ENCODE measurements around the gene CDH4. TPM values are rescaled to one million over a fixed set of nuclear protein-coding genes. Genes with fewer than 3 reads are reported as not detected.

Gene CDH4
- total and polyA plus RNA-seq, 2 donors (not counting 3 experiments of a cell fraction or from before 2014, with no cell fraction given) = 0.17 to 0.51 TPM

DNA sequence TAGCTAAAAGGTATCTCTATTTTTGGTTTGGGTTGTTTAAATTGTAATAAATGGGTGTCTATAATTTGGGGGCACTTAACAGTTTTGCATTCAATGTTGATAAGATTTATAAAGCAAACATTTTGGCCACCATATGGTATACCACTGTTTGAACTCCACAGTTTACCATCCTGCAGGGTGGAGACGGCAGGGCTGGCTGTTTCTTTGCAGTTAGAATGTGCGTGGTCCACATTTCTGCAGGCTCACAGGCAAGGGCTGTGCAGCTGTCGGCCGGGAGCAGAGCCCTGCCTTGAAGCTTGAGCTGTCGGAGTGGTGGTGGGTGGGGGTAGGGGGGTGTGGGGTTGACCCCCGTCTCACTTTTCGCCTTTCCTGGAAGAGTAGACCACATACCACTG, 135.9 kb downstream of the CDH4 start:
- intact Hi-C loops (cut with micrococcal nuclease) = no loop called here
- H3K27me3 ChIP-seq (ENCODE audit: control insufficient read depth in 2 of 2, insufficient read depth in 2 of 2, low read length in 2 of 2) = no peaks in the 10 kb centered on the region
- TF ChIP-seq POLR2A (IDR thresholded peaks at IDR 0.05; ENCODE audit: low read depth, low read length) (no peak), MYC (IDR thresholded peaks at IDR 0.05; ENCODE audit: low read depth, low read length) (no peak), GATA2 (IDR thresholded peaks at IDR 0.05; ENCODE audit: insufficient read depth, insufficient read length, low read depth, low read length) (no peak), POLR2AphosphoS5 (IDR thresholded peaks at IDR 0.05; ENCODE audit: insufficient read depth, low read depth, low read length) (no peak), EZH2 (IDR thresholded peaks at IDR 0.05; ENCODE audit: borderline replicate concordance, low read depth, low read length, severe bottlenecking) (no peak), JUN (IDR thresholded peaks at IDR 0.05; ENCODE audit: borderline replicate concordance, insufficient read depth, insufficient read length, low read depth) (no peak), FOS (IDR thresholded peaks at IDR 0.05; ENCODE audit: borderline replicate concordance, insufficient read depth, low read length) (no peak)
- TF ChIP-seq, protein P1, sequence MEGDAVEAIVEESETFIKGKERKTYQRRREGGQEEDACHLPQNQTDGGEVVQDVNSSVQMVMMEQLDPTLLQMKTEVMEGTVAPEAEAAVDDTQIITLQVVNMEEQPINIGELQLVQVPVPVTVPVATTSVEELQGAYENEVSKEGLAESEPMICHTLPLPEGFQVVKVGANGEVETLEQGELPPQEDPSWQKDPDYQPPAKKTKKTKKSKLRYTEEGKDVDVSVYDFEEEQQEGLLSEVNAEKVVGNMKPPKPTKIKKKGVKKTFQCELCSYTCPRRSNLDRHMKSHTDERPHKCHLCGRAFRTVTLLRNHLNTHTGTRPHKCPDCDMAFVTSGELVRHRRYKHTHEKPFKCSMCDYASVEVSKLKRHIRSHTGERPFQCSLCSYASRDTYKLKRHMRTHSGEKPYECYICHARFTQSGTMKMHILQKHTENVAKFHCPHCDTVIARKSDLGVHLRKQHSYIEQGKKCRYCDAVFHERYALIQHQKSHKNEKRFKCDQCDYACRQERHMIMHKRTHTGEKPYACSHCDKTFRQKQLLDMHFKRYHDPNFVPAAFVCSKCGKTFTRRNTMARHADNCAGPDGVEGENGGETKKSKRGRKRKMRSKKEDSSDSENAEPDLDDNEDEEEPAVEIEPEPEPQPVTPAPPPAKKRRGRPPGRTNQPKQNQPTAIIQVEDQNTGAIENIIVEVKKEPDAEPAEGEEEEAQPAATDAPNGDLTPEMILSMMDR (IDR thresholded peaks at IDR 0.05; ENCODE audit: extremely low read depth in 1 of 2, insufficient read depth in 1 of 2, low read depth in 1 of 2, low read length in 2 of 2) = no peak
- TF ChIP-seq, protein P2, sequence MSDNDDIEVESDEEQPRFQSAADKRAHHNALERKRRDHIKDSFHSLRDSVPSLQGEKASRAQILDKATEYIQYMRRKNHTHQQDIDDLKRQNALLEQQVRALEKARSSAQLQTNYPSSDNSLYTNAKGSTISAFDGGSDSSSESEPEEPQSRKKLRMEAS (IDR thresholded peaks at IDR 0.05; ENCODE audit: insufficient read depth, insufficient read length) = no peak
- H3K79me2 ChIP-seq (ENCODE audit: control insufficient read depth, insufficient read depth, low read length) = no peaks in the 10 kb centered on the region
- ChIA-PET CTCF (no interaction called here), POLR2A (no interaction called here)
- no peak overlapping the region for H3K4me2 ChIP-seq (ENCODE audit: insufficient read depth, low read length)
- H3K4me3 ChIP-seq (replicated peaks in 1 of 3; ENCODE audit: insufficient read depth in 1 of 3, low read depth in 1 of 3, low read length in 3 of 3) = no peak overlapping the region
- H3K9ac ChIP-seq (replicated peaks; ENCODE audit: extremely low read depth, insufficient read depth, low read length) = no peak overlapping the region
- no peak overlapping the region for H3K27ac ChIP-seq (ENCODE audit: insufficient read depth, low read depth, low read length)
- H3K9me3 ChIP-seq (replicated peaks; ENCODE audit: control insufficient read depth, insufficient read depth, low read length) = peaks cover 4% of the 10 kb centered on the region
- FAIRE-seq (no peak), DNase-seq (ENCODE audit: low read depth, low spot score) (no peak)
- H2AFZ ChIP-seq (ENCODE audit: low read depth, low read length) = no peak overlapping the region
- H3K9me1 ChIP-seq (replicated peaks; ENCODE audit: control insufficient read depth, extremely low read depth, insufficient read depth, low read length) = no peaks in the 10 kb centered on the region
- no peaks in the 10 kb centered on the region for H3K4me1 ChIP-seq (ENCODE audit: control insufficient read depth, extremely low read depth, insufficient read depth, low read length)
- H4K20me1 ChIP-seq (replicated peaks; ENCODE audit: control insufficient read depth, extremely low read depth, insufficient read depth, low read length) = no peaks in the 10 kb centered on the region
- BruUV-seq (replicated peaks) = no TSS peak
- dilution Hi-C loops (cut with MboI; ENCODE audit: extremely low pct_ligation_motif_present, low sequenced_read_pairs) = no loop called here
- H3K36me3 ChIP-seq (ENCODE audit: control insufficient read depth in 2 of 2, extremely low read depth in 1 of 2, insufficient read depth in 2 of 2, low read length in 2 of 2) = no peaks in the 10 kb centered on the region

Data from endothelial cell of umbilical vein (primary cell).